Superior temporal gyrus (tissue), 1 donor: ENCODE data around the gene DBN1.

ENCODE experiments used
- DNase-seq: peaks from one replicate; pipeline ENCODE4 v3.0.0-alpha.2; 2016; ENCODE audit errors: extremely low spot score

Gene DBN1

DNA sequence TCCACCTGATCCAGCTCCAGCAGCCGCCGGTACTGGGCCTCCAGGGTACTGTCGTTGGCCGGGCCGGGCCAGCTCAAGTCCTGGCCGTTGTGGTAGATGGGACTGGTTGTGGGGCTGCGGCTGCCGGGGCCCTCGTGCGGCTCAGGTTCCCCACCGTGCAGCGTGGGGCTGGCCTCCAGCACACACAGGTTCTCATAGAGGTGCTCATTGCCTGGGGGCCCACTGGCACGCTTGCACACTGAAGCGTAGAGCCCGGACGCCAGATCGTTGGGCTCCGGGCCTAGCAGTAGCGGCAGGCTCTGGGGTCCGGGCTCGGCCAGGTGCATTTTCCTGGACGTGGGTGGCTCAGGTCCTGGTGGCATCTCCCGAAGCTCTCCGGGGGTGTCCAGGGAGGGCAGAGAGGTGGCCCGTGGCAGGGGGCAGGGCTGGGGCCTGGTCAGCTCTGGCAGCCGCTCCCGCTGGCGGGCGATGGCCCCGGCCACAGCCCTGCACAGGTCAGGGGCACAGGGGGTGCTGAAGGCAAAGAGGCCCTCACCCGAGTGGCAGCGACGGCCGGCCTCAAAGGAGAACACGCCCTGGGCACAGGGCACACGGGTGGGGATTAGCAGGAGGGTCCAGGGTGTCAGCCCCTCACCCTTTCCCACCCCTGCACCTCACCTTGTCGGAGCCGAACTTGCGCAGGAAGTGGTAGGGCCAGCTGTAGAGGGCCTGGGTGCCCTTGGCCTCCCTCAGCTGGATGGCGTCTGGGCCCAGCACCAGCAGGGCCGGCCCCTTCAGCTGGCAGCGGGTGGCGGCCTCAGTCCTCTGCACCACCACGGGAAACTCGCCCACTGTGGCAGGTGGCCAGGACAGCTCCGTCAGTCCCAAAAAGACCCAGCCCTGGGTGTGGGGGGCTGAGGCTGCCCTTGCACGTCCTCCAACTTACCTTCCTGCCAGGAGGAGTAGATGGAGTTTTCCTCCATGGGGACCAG lies 30.9 kb upstream of the DBN1 start:
- DNase-seq: no peak

DNA sequence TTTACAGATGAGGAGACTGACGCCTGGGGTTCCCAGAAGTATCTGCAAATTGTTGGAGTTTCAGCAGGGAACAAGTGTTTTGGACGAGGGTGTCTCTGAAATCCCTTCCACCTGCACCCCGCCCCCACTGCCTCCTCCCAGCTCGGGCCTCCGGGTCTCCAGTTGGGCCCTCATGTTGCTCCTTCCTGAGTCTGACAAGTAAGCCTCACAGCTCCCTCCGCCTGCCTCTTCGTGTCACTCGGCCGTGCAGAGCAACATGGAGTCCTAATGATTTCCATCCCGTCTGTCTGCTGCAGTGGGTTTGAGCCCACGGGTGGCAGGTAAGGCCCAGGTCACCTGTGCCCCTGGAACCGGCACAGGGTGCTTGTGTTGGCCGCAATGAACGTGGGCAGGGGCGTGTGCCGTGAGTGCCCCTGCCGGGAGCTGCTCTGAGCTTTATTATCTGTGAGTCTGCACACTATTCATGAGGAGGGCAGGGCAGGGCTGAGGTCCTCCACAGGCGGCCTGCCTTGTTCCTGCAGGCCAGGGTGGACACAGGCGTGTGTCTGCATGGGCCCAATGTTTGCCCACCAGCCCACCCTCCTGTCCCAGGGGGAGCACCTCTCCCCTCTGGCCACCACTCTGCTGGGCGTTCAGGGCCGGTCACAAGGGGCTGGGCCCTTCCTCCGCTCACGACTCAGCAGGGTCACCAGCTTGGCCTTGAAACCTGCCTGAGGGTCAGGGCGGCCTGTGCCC lies 30.1 kb upstream of the DBN1 start:
- no peak for DNase-seq

DNA sequence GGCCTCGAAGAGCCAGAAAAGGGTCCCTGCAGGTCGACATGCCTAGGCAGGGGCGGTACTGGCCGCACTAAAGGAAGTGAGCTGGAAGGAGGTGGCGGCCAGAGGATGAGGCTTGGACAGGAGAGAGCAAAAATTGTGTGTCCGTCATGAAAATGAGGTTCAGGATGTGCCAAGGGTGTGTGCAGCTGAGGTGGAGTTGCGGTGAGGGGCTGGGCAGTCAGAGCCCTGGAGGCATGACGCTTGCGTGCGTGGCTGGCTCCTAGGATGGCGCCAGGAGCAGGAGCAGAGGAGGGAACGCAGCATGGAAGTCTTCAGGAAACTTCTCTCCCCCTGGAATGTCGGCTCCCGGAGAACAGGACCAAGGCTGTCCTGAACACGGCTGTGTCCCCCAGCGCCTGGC lies 29.5 kb upstream of the DBN1 start:
- DNase-seq: no peak

DNA sequence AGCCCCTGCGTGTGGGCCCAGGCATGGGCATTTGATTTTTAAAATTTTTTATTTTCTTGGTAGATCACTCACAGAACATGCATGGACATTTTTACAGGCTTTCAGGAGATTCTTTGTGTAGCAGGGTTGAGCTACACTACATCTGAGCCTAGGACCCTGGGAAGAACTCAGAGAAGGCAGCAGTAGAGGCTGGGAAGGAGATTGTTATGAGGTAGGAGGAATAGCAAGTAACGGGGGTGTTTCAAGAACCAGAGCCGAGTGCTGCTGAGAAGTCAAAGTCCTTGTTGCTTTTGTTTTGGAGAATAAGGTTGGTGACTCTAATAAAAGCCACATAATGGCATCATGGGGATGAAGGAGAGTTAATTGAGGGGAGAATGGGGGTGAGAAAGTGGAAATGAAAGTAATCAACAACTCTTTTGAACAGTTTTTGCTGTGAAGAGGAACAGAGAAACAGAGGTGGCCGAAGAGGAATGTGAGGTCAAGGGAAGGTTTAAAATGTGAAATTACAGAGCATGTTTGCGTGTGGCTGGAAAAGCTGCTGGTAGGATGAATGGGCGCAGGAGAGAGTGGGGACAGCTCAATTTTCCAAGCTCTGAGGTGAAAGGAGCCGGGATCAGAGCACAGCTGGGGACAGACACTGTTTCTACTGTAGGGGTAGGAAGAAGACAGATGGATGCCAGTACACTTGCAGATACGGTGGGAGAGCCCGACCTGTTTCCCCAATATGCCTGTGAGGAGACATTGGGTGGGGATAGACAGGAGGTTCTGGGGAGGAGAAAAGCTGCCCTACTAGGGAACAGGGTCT lies 28.6 kb upstream of the DBN1 start:
- no peak for DNase-seq

DNA sequence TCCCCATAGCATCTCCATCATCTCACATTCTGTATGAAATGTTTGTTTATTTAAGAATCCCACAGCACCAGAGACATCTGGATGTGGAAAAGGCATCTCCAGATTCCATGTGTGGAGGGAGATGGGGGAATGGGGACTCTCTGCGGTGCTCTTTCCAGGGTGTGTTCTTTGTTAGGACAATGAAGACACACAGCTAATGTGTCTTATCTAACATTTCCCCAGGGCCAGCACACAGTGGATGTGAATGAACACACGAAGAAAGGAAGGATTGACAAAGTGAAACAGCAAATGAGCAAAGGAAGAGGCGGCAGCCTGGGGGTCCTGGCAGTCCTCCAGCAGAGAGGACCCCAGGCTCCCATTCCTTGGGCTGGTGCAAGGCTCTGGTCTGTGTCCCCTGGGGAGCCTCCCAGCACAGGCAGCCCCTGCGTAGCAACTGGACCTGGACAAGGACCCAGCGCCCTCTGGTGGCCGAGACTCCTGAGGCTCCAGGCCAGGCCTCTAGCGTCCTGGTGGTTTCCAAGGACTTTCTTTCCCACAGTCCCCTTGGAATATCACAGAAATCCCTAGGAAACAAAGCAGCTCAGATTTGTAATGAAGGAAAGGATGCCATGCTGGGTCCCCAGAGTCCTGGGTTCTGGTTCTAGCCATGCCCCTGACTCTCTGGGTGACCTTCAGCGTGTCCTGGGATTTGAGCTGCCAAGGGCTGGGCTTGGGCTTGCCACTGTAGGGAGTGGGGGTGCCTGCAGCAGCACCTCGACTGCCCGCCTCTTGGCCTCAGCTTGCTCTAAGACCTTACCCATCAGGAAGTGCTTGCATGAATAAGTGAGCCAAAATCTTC lies 27.5 kb upstream of the DBN1 start:
- DNase-seq: peak; percentile 94

DNA sequence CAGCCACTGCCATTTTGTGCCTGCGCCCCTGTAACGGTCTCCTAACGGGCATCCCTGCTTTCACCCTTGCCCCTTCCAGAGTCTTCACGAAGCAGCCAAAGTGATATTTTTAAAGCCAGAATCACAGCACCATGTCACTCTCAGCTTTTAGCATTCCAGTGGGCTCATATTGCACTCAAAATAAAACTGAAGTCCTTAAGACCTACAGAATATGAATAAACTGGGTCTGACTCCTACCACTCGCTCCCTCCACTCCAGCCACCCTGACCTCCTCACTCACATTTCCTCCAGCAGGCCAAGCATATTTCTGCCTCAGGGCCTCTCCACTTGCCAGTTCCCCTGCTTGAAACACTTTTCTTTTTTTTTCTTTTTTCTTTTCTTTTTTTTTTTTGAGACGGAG lies 26.4 kb upstream of the DBN1 start:
- DNase-seq: no peak

DNA sequence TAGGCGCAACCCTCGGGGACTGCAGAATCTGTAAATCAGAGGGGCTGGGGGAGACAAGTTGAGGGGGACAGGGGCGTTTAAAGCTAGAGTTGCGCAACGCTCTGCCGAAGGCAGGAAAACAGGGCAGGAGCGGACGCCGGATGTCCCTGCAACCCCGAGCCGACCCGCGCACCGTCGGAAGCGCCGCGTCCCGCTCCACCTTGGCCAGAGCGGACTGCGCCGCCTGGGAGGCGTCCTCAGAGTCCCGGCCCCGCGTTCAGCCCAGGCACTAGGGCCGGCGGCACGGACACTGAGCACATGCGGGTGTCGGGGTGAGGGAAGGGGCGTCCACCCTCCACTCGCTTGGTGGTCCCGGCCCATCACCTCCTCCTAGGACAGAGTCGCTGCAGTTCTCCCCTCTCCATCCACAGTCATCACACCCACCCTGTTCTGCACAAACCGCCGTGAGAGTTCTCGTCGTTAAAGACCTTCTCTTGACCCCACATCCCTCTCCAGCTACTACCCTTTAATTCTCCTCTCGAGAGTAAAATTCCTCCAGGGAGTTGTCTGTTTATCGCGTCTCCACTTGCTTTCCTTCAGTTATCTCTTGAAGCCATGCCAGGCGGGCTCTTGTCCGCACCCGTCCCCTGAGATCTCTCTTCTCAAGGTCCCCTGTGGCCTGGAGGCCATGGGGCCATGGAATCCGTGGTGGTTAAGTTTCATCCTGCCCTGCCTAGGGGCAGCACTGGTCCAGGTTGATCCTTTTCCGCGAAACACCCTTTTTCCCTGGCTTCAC lies 24.8 kb upstream of the DBN1 start:
- no peak for DNase-seq

DNA sequence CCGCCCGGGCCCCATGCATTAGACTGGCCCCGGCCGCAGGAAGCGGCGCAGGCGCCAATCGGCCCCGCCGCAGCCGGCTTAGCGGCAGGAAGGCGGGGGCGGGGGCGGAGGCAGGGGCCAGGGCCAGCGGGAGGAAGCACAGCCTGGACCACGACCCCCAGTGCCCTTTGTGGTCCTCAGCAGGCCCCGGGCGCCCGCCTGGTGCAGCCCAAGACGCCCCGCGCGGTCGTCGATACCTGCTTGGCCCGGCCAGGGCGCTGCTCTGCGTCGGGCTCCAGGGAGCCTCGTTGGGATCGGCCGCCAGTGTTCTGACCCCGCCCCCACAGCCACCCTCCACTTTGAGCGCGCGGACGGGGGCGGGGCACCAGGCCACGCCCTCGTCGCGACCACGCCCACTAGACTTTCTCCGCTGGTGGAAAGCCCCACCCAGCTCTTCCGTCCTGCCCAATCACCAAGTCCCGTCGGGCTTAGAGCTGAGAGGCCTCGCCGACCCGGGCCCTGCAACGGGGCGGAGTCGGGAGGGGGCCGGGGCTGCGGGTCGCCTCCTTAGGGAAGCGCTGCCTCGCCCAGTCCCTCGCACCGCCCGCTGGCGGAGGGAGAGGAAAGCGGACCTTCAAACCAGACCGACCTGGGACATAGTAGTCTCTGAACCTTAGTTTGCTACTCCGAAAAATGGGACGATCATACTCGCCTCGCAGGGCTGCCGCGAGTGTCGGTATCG lies 24.0 kb upstream of the DBN1 start, which contains the start of gene PDLIM7:
PDLIM7 (minus strand) TSS at position 313 of the 721 bp plus-strand sequence. CDS start 1,092 bp downstream, outside the sequence.
- DNase-seq: peak; percentile 79

DNA sequence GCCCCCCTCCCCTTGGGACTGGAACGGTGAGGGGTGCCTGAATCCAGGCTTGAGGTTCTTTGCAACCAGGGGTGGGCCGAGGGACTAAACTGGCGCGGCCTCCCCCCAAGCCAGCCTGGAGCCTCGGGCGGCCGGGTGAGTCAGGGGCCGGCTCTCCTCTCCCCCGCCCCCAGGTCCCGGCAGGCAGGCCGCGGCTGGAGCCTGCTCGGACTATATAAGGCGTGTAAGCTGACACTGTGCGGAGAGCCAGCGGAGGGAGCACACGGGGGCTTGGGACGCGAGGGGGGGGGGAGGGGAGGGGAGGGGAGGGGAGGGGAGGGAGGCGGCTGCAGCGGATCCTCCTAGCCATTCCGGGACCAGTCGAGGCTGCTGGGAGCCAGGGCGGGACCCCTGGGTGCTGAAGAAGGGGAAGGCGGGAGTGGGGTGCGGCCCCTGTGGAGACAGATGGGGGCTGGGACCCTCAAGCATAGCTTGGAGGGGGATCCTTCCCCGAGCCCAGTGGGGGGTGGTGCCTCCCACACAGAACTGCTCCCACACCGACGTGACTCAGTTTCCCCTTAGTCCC lies 23.4 kb upstream of the DBN1 start:
- DNase-seq: no peak

DNA sequence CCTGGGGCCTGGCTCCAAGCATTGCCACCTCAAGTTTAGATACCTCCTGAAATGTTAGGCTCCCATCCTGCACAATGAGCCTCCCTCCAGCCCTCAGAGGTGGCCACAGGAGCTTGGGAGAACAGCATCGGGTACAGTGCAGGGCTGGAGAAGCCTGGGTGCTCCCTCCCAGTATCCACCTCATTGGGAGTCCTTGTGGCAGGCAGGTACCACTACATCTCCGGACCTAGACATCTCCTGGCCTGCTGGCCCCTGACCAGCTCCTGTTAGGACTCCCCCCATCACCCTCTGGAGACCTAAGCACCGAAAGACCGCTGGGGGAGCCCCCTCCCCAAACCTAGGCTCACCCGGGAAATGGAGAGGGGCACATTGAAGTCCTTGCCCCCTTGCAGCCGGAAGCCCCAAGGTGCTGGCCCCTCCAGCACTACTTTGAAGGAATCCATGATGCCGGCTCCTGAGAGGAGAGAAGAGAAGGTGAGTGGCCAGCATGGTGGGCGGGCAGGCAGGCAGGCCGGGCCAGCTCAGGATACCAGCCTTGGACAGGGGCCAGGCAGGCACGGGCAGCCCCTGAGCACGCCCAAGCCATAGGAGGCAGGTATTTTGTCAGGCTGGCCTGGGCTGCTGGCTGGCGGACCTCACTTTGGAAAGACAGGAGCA lies 22.8 kb upstream of the DBN1 start:
- no peak for DNase-seq

DNA sequence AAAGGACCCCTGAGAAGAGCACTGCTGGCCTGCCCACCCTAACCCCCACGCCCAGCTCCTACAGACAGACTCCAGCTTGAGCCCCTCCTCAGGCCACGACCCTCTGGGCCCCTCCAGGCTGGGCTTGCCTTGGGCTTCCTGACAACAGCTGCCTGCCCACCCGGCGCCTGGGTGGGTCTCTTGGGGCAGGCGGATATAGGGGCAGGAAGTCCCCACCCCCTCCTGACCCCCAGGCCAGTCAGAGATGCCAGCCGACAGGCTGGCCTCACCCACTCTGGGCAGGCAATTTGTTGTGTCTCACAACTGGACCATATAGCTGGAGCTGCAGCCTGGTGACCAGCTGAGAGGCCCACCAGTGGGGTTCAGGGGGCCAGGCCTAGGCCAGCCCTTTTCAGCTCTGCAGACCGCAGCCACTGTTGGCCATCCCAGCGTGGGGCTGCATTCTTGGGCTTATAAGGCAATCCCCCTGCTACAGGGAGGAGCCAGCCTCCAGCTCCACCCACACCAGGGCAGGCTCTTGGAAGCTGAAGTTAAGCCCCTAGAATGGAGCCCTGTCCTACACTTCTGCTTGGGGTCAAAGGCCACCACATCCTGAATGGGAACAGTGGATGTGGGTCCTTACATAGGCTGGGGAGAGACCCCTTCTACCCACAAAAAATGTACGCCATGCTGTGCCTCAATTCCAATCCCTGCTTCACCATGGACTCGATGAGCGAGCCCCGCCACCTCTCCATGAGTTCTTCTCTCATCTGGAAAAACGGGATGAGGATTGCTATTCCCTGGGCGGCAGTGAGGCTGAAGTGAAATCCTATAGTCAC lies 22.0 kb upstream of the DBN1 start:
- DNase-seq: no peak

DNA sequence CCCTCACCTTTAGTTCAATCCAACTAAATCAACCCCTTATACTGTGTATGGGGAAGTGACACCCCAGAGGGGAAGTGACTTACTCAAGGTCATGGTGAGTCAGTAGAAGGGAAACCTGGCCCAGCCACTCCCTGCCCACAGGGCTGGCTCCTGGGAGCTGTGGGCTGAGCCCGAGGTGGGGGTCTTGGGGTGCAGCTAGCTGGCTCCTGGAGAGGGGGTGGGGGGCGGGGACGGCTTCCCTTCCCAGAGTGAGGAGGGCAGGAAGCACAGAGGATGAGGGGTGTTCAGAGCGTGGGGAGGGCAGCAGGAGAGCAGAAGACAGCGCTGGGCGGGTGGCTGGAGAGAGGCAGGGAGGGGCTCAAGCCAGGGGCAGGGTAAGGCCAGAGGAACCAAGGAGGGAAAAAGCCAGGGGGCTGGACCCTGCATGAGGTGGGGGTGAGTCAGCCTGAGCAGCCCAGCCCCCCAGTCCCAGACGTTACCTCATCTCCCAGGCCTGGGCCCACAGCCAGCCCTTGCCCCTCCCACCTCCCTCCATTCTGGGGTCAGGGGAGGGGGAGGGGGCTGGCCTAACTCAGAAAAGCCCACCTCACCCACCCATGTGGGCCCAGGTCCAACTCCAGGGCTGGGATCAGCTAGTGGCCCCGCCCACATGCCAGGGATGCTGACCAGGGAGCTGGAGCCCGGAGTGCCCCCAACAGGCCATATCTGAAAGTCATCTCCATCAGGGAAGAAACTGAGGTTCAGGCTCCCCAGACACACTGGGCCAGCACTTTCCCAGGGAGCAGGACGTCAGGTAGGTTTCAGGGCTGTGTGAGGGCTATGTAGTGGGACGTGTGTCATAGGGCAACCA lies 21.1 kb upstream of the DBN1 start:
- no peak for DNase-seq

DNA sequence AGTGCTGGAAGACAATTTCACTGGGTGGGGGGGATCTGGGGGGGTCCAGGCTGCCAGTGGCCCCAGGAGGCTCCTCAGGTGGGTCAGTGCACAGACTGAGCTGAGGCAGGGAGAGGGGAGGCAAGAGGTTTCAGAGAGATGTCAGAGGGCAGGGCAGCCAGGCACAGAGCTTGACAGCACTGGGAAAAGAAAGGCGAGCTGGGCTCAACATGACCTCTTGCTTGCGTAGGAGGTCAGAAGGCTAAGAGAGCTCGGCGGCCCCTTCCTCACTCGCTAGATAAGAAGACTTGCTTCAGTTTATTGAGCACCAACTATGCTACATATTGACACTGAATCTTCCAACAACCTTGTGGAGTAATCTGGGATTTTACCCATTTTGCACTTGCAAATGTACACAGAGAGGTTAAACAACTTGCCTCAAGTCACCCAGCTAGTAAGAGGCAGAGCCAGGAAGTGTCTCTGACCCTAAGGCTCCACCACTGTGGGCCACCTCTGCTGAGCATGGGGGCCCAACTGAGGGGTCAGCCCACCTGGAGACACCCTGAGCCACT lies 20.4 kb upstream of the DBN1 start:
- DNase-seq: no peak

DNA sequence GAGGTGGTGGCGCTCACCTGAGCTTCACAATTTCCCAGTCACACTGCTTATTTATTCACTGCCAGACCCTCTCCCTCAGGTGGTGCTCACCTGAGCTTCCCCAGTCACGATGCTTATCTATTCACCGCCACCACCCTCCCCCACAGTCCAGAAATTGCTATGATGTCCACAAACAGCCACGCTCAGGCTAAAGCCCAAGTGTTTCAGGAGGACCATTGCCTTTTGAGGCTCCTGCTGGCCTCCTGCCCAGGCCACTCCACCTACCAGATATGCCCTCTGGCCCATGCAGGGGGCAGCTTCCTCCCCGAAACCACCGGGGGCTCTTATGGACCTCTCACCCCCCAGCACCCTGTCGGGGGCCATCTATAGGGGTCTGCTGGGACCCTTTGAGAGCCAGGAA lies 19.4 kb upstream of the DBN1 start:
- DNase-seq: no peak

DNA sequence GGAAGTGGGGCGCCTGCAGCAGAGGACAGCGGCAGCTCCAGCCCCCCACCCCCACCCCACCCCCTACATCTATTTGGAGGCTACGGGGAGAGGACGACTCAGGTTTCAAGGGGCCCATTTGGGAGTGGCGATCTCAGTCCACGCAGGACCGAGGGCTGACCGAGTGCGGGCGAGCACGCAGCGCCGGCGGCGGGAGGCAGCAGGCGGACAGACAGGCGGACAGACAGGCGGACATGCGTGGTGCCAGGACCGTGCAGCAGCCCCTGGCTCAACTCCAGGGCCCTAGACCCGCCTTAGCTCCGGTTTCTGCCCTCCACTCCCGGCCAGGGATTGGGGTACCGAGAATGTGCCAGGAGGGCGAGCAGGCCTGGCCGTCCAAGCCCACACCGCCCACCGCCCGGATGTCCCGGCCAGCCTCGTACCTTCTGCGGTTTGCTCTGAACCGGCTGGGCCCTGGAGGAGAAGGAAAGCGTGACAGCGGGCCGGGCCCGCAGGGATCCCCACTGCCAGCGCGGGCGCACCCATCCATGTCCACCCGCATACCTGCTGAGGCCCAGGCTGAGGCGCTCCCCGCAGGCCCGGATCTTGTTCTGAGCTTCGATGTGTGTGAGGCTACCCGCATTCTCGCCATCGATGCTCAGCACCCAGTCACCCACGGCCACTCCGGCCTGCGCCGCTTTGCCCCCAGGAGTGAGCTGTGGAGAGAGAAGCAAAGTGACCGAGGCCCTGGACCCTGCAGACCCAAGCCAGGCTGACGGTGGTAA lies 18.7 kb upstream of the DBN1 start:
- DNase-seq: no peak

DNA sequence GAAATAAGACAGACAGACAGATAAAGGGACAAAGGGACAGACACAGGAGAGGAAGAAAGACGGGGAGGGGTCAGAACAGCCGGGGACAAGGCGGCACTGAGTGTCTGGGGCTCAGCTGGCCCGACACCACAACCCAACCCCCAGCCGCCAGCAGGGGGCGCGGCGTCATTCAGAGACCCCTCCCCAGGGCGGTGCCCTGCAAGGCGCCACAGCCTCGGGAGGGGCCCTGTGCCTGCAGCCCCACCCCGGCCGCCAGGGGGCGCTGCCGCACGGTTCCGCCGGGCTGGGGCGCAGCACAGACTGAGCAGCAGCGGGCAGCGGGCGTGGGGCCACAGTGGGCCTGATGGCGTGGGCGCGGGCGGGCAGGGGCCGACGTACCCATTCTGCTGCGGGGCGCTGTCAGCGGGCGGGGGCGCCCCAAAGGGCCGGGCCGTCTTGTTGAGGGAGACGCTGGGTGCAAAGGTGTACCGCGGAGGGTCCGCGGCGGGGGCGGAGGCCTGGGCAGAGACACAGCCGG lies 18.1 kb upstream of the DBN1 start:
- DNase-seq: no peak
